Measurements from ENCODE around the gene USP10.

GRCh38 chr16:84789431-84789830 is 89.6 kb downstream of the USP10 start:
- no peak for TF ChIP-seq BACH2 (CRISPR knock-in tag; IDR thresholded peaks at IDR 0.05; ENCODE audit: borderline replicate concordance)
- TF ChIP-seq PATZ1 (CRISPR knock-in tag; IDR thresholded peaks at IDR 0.05; ENCODE audit: borderline replicate concordance), result no peak
- no peak for TF ChIP-seq ARNTL (CRISPR knock-in tag; IDR thresholded peaks at IDR 0.05; ENCODE audit: borderline replicate concordance, low read depth)
- no peak for TF ChIP-seq SNAI2 (CRISPR knock-in tag; IDR thresholded peaks at IDR 0.05)
- no peak for TF ChIP-seq ZFP30 (CRISPR knock-in tag; IDR thresholded peaks at IDR 0.05)
- TF ChIP-seq GLIS3 (CRISPR knock-in tag; IDR thresholded peaks at IDR 0.05), result no peak
- no peak for TF ChIP-seq ZC3H10 (CRISPR knock-in tag; IDR thresholded peaks at IDR 0.05)
- TF ChIP-seq CREB5 (CRISPR knock-in tag; IDR thresholded peaks at IDR 0.05; ENCODE audit: low read depth), result no peak

Measured in SK-N-SH treated with all-trans-retinoic acid at 6 μM for 48 hours (cell line).